Measurements from ENCODE around the gene PLCD3.

PLCD3 gene

DNA sequence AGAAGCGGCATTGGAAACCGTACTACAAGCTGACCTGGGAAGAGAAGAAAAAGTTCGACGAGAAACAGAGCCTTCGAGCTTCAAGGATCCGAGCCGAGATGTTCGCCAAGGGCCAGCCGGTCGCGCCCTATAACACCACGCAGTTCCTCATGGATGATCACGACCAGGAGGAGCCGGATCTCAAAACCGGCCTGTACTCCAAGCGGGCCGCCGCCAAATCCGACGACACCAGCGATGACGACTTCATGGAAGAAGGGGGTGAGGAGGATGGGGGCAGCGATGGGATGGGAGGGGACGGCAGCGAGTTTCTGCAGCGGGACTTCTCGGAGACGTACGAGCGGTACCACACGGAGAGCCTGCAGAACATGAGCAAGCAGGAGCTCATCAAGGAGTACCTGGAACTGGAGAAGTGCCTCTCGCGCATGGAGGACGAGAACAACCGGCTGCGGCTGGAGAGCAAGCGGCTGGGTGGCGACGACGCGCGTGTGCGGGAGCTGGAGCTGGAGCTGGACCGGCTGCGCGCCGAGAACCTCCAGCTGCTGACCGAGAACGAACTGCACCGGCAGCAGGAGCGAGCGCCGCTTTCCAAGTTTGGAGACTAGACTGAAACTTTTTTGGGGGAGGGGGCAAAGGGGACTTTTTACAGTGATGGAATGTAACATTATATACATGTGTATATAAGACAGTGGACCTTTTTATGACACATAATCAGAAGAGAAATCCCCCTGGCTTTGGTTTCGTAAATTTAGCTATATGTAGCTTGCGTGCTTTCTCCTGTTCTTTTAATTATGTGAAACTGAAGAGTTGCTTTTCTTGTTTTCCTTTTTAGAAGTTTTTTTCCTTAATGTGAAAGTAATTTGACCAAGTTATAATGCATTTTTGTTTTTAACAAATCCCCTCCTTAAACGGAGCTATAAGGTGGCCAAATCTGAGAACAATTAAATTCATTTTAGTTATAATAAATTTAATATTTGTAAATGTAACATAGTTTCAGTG, 17.7 kb upstream of the PLCD3 start:
- Histone ChIP-seq H3K27me3 (ENCODE audit: control insufficient read depth, insufficient read depth, low read length, poor library complexity, severe bottlenecking) (no peaks in the 10 kb centered on the region), H3K36me3 (ENCODE audit: control insufficient read depth, insufficient read depth, low read length) (no peaks in the 10 kb centered on the region), H3K27ac (ENCODE audit: insufficient read depth, low read depth, low read length, poor library complexity, severe bottlenecking) (peak overlapping the region; percentile 89), H3K4me1 (ENCODE audit: control insufficient read depth, insufficient read depth, low read length) (peaks cover 11% of the 10 kb centered on the region), H3K4me3 (ENCODE audit: insufficient read depth, low read depth, low read length) (peak overlapping the region; percentile 92), H3K9me3 (ENCODE audit: control insufficient read depth, low read length) (no peaks in the 10 kb centered on the region)
- 1% methylated on average over 55 of the region's 56 CpGs for WGBS, 2 experiments

DNA sequence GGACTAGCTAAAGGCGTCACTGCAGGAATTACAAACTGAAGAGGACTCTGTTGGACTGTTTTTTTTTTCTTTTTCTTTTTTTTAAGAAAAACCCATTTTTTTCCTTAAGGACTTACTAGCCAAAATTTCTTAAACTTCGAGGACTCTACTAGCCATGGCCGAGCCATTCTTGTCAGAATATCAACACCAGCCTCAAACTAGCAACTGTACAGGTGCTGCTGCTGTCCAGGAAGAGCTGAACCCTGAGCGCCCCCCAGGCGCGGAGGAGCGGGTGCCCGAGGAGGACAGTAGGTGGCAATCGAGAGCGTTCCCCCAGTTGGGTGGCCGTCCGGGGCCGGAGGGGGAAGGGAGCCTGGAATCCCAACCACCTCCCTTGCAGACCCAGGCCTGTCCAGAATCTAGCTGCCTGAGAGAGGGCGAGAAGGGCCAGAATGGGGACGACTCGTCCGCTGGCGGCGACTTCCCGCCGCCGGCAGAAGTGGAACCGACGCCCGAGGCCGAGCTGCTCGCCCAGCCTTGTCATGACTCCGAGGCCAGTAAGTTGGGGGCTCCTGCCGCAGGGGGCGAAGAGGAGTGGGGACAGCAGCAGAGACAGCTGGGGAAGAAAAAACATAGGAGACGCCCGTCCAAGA, 16.8 kb upstream of the PLCD3 start:
- Histone ChIP-seq H3K27me3 (ENCODE audit: control insufficient read depth, insufficient read depth, low read length, poor library complexity, severe bottlenecking) (peaks cover 5% of the 10 kb centered on the region), H3K27ac (ENCODE audit: insufficient read depth, low read depth, low read length, poor library complexity, severe bottlenecking) (peak overlapping the region; percentile 89), H3K9me3 (ENCODE audit: control insufficient read depth, low read length) (no peaks in the 10 kb centered on the region), H3K4me3 (ENCODE audit: insufficient read depth, low read depth, low read length) (peak overlapping the region; percentile 92), H3K36me3 (ENCODE audit: control insufficient read depth, insufficient read depth, low read length) (no peaks in the 10 kb centered on the region), H3K4me1 (ENCODE audit: control insufficient read depth, insufficient read depth, low read length) (peaks cover 14% of the 10 kb centered on the region)
- 0% methylated on average over 32 of the region's 32 CpGs for WGBS, 2 experiments

DNA sequence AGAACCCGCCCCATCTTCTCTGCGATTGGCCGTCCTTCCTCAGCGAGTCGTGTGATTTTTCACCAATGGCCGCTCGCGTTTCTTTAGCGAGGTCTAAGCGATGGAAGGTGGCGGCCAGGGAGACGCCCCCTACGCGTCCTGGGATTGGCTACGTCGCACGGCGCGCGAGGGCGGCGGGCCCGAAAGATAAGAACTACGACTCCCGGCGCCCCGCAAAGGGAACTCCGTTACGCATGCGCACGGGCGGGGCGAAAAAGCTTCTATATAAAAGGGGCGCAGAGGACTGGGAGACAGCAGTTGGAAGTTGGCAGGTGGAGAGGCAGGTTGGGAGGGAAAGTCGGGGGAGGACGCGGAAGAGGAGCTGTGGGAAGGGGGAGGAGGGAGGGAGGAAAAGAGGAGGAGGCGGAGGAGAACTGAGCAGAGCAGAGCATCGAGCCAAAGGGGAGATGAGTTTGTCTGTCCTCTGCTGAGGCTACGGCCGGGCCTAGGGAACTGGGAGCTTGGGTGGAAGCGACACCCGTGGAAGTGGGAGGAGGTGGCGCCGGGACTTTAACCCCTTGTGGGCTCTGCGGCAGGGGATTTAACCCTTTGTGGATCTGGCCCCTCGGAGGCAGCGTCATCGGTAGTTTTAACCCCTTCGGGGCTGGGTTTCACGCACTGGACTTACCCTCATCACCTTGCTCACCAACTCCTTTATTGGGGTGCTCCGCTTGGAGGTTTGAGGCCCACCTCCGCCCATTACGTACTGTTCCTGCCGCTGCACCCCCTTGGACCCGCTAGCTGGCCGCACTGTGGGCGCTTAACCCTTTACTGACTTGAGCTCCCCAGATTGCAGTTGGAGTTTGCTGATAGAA, 16.1 kb upstream of the PLCD3 start, which contains the start of gene HEXIM1:
TSS of gene HEXIM1 (plus strand) at position 293 of the 854 bp plus-strand sequence. CDS start 716 bp downstream, outside the sequence.
- H3K27ac ChIP-seq (ENCODE audit: insufficient read depth, low read depth, low read length, poor library complexity, severe bottlenecking) = peak within 1 kb of the TSS; percentile 99
- peak within 1 kb of the TSS; percentile 92 for H3K4me3 ChIP-seq (ENCODE audit: insufficient read depth, low read depth, low read length)
- peaks cover 6% of the 10 kb centered on the region for H3K27me3 ChIP-seq (ENCODE audit: control insufficient read depth, insufficient read depth, low read length, poor library complexity, severe bottlenecking)
- 0% methylated on average over 58 of the region's 58 CpGs for WGBS, 2 experiments
- H3K9me3 ChIP-seq (ENCODE audit: control insufficient read depth, low read length) = no peaks in the 10 kb centered on the region
- no peaks in the 10 kb centered on the region for H3K36me3 ChIP-seq (ENCODE audit: control insufficient read depth, insufficient read depth, low read length)
- H3K4me1 ChIP-seq (ENCODE audit: control insufficient read depth, insufficient read depth, low read length) = peaks cover 22% of the 10 kb centered on the region

DNA sequence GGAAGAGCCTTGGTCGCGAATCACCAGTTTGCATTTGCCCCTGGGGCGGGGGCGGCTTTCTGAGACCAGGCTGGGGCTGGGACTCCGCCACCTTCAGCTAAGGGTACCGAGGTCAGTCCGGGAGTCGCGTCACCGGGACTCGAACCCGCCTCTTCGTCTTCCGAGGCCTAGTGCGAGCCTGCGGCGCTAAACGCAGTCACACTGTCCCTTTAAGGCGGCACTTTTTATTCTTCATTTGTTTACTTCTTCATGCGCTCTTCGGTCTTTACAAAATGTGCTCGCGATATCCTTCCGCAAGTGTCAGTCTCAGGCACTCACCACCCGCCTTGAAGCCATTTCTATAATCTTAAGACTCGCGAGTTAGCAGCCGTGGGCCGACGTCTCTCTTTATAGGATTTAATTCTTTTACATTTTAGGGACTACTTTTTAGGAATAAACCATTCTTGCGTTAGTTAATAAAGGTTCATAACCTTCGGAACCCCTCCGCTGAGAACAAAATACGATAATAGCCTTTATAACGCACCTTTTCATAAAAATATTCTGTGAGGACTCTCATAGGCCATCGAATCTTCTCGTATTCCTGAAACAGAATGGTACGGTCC, 15.4 kb upstream of the PLCD3 start:
- Histone ChIP-seq H3K27ac (ENCODE audit: insufficient read depth, low read depth, low read length, poor library complexity, severe bottlenecking) (peak overlapping the region; percentile 99), H3K36me3 (ENCODE audit: control insufficient read depth, insufficient read depth, low read length) (no peaks in the 10 kb centered on the region), H3K9me3 (ENCODE audit: control insufficient read depth, low read length) (no peaks in the 10 kb centered on the region), H3K27me3 (ENCODE audit: control insufficient read depth, insufficient read depth, low read length, poor library complexity, severe bottlenecking) (peaks cover 6% of the 10 kb centered on the region), H3K4me1 (ENCODE audit: control insufficient read depth, insufficient read depth, low read length) (peaks cover 25% of the 10 kb centered on the region), H3K4me3 (ENCODE audit: insufficient read depth, low read depth, low read length) (peak overlapping the region; percentile 85)
- 0% methylated on average over 38 of the region's 38 CpGs for WGBS, 2 experiments

DNA sequence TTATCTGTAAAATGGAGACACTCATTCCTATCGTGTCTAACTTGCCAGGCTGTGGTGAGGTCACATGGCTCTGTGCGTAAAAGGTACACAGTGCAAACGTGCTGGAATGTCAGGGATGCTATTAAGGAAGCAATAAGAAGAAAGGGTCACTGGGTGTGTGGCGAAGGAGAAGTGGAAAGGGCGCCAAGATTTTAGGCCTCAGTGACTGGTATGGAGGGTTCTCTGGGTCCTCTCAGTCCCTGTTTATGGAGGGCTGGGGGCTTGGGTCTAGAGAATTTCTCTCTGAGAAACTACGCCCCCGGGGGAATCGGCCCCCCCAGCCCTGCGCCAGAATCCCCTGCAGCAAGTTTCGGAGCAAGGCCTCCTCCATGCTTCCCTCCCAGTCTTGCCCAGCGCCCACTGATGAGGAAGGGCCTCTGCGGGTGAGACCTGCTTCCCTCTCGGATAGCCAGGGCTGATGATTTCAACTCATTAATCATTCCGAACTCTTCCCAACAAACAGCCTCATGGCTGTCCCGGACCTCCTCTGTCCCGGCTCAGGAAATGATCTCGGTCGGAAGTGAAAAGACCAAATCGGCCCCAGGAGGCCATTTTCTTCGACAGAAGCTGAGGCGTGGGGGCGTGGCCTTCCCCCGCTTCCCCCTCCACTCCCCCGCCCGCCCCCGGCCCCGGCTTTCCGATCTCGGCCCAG, 14.7 kb upstream of the PLCD3 start:
- peaks cover 6% of the 10 kb centered on the region for H3K27me3 ChIP-seq (ENCODE audit: control insufficient read depth, insufficient read depth, low read length, poor library complexity, severe bottlenecking)
- peak overlapping the region; percentile 99 for H3K27ac ChIP-seq (ENCODE audit: insufficient read depth, low read depth, low read length, poor library complexity, severe bottlenecking)
- H3K4me1 ChIP-seq (ENCODE audit: control insufficient read depth, insufficient read depth, low read length) = peaks cover 25% of the 10 kb centered on the region
- no peaks in the 10 kb centered on the region for H3K36me3 ChIP-seq (ENCODE audit: control insufficient read depth, insufficient read depth, low read length)
- H3K4me3 ChIP-seq (ENCODE audit: insufficient read depth, low read depth, low read length) = peak overlapping the region; percentile 85
- no peaks in the 10 kb centered on the region for H3K9me3 ChIP-seq (ENCODE audit: control insufficient read depth, low read length)
- WGBS, 2 experiments = 21% methylated on average over 29 of the region's 29 CpGs

DNA sequence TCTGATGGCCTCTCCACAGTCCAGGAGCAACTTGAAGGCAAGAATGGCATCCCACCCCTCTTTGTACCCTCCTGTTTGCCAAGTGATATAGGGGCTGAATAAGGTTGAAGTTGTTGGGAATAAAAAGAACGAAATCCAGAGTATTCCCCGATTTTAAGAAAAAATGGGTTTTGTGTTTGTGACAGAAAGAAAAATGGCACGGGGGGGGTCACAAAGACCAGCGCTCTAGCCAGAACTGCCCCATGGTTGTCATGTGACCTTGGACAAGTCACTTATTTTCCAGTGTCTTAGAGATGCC, 14.2 kb upstream of the PLCD3 start:
- Histone ChIP-seq H3K36me3 (ENCODE audit: control insufficient read depth, insufficient read depth, low read length) (no peaks in the 10 kb centered on the region), H3K4me3 (ENCODE audit: insufficient read depth, low read depth, low read length) (peak overlapping the region; percentile 85), H3K9me3 (ENCODE audit: control insufficient read depth, low read length) (no peaks in the 10 kb centered on the region), H3K4me1 (ENCODE audit: control insufficient read depth, insufficient read depth, low read length) (peaks cover 23% of the 10 kb centered on the region), H3K27me3 (ENCODE audit: control insufficient read depth, insufficient read depth, low read length, poor library complexity, severe bottlenecking) (peaks cover 6% of the 10 kb centered on the region), H3K27ac (ENCODE audit: insufficient read depth, low read depth, low read length, poor library complexity, severe bottlenecking) (no peak overlapping the region)
- WGBS, 2 experiments = 93 to 95% methylated on average over 4 of the region's 4 CpGs

DNA sequence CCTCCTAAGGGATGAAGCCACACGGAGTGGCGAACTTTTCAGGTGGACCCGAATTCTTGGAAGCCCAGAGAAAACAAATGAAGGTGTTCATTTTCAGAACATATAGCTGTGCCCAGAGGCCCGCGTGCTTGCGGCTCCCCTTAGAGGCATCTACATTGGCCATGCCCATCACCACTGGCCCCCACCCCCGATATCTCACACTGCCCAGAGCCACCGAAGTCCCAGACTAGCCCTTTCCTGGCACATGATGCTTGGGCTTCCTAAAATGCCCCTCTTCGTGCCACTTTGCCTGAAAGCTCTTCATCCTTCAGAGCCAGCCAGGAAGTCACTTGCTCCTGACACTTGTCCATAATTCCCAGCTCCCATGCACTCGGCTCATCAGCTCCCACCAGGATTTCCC, 13.9 kb upstream of the PLCD3 start:
- H3K27ac ChIP-seq (ENCODE audit: insufficient read depth, low read depth, low read length, poor library complexity, severe bottlenecking) = no peak overlapping the region
- H3K4me3 ChIP-seq (ENCODE audit: insufficient read depth, low read depth, low read length) = no peak overlapping the region
- 92 to 95% methylated on average over 10 of the region's 10 CpGs for WGBS, 2 experiments
- H3K9me3 ChIP-seq (ENCODE audit: control insufficient read depth, low read length) = no peaks in the 10 kb centered on the region
- peaks cover 20% of the 10 kb centered on the region for H3K4me1 ChIP-seq (ENCODE audit: control insufficient read depth, insufficient read depth, low read length)
- H3K27me3 ChIP-seq (ENCODE audit: control insufficient read depth, insufficient read depth, low read length, poor library complexity, severe bottlenecking) = peaks cover 6% of the 10 kb centered on the region
- no peaks in the 10 kb centered on the region for H3K36me3 ChIP-seq (ENCODE audit: control insufficient read depth, insufficient read depth, low read length)

DNA sequence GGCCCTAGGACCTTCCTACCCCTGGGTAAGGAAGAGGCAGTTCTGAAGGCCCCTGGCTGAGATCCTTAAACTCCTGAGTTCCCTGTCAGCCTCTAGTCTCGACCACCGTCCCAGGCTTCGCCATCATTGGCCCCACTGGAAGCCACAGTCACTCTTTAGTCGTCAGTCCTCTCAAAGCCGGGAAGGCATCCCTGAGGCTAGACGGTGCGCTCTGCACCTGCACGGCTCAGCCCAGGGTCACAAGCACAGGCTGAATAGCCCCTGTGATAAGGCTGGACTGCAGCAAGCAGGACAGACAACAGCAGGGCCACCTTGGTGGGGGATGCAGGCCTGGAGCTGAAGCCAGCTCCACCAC, 12.7 kb upstream of the PLCD3 start:
- peaks cover 15% of the 10 kb centered on the region for H3K4me1 ChIP-seq (ENCODE audit: control insufficient read depth, insufficient read depth, low read length)
- peaks cover 6% of the 10 kb centered on the region for H3K27me3 ChIP-seq (ENCODE audit: control insufficient read depth, insufficient read depth, low read length, poor library complexity, severe bottlenecking)
- no peaks in the 10 kb centered on the region for H3K9me3 ChIP-seq (ENCODE audit: control insufficient read depth, low read length)
- H3K36me3 ChIP-seq (ENCODE audit: control insufficient read depth, insufficient read depth, low read length) = no peaks in the 10 kb centered on the region
- H3K4me3 ChIP-seq (ENCODE audit: insufficient read depth, low read depth, low read length) = no peak overlapping the region
- no peak overlapping the region for H3K27ac ChIP-seq (ENCODE audit: insufficient read depth, low read depth, low read length, poor library complexity, severe bottlenecking)
- 82 to 83% methylated on average over 8 of the region's 8 CpGs for WGBS, 2 experiments

DNA sequence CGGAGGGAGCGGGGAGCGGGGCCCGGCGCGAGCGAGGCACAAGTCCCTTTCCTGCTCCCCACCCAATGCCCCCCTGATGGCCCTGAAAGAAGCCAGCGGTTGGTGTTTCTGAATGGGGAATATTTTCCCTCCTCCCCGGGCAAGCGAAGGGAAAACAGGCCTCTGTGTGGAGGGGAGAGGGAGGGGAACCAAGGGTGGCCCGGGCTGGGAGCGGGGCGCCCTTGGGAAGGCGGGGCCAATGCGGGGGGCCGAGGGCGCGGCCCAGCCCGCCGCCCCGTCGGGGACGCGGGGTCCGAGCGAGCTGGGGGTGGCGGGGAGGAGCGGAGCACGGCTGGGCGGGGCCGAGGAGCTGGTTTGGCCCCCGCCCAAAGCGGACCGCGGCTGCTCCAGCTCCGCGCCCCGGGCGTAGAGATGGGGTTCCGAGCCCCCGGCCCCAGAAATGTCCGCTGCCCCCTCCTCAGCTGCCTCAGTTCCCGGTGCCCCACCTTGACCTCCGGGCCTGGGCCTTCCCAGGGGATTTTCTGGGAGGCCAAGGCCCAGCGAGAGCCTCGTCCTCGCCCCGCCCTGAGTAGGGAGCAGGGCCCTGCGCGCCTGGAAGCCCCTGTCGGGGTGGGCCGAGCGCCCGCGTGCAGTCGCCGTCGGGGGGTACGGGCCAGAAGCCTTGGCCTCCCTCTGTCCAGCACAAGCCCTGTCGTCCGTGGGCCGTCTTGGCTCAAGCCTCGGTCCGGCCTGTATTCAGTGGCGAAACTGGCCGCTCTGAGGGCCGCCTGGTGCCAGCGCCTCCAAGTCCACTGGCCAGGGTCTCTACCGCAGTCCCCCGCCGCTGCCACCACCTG, 12.1 kb upstream of the PLCD3 start:
- Histone ChIP-seq H3K27ac (ENCODE audit: insufficient read depth, low read depth, low read length, poor library complexity, severe bottlenecking) (no peak overlapping the region), H3K9me3 (ENCODE audit: control insufficient read depth, low read length) (no peaks in the 10 kb centered on the region), H3K4me3 (ENCODE audit: insufficient read depth, low read depth, low read length) (peak overlapping the region; percentile 32), H3K27me3 (ENCODE audit: control insufficient read depth, insufficient read depth, low read length, poor library complexity, severe bottlenecking) (peaks cover 6% of the 10 kb centered on the region), H3K36me3 (ENCODE audit: control insufficient read depth, insufficient read depth, low read length) (no peaks in the 10 kb centered on the region), H3K4me1 (ENCODE audit: control insufficient read depth, insufficient read depth, low read length) (peaks cover 21% of the 10 kb centered on the region)
- WGBS, 2 experiments = 28 to 34% methylated on average over 71 of the region's 71 CpGs
